Measurements from ENCODE around the gene IGSF21.

Gene IGSF21

DNA sequence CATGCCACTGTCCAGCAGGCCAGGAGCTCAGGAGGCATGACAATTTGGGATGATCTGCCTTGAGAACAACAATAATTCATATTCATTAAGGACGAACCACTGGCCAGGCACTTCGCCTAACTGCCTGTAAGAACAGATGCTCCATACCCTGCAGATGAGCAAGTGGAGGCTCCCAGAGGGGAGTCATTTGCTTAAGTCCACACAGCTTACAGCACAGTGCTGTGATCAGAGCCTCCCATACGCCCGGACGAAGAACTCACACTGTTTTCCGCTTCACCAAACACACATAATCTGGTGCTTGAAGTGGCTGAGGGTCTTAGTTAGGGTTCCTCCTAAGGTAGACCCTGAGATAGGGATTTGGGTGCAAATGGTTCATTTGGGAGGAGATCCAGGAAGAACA is 279.7 kb downstream of the IGSF21 start:
- intact Hi-C loops (cut with DNase I) = no loop called here
- no peak for DNase-seq

DNA sequence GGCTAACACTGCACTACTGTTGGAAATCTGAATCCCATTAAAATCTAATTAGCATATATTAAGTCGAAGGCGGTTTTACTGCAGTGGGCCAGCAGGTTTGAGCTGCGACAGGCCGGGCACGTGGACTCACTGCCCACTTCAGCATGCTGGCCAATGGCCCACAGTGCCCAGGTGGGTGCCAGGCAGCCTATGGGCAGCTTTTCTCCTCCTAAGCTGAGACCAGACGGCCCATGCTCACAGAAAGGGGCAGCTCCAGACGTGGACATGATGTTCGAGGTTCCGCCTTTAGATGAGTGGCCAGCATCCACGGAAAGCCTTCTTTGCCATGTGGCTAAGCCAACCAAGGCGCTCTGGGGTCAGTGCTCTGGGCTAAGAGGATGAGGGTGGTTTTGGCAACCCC is 283.4 kb downstream of the IGSF21 start:
- no peak for DNase-seq
- intact Hi-C loops (cut with DNase I) = no loop called here

DNA sequence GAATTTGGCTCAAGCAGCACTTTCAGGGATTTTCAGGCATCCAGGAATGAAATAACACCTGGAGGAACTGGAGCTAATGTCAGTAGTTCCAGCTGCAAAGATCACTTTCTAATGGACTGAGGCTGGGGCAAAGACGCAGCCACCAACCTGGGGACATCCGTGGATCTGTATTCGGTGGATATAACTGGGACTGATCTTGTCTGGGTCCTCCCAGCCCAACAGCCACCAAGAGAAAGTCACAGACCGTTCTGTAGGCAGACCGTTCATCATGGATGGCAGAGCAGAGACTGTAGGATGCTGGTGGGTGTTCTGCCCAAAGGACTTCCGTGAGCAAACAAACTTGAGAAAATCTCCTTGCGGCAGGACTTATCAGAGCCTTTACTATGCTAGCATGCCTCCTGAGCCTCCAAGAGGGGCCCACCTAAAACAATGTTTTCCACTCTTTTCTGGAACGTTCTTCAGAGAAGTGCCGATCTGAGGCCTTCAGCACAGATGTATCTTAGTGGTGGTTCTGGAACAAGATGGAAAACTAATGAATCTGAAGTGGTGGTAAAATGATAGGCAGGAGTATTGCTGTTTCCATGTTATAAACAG is 287.1 kb downstream of the IGSF21 start:
- intact Hi-C loops (cut with DNase I) = no loop called here
- DNase-seq = no peak

DNA sequence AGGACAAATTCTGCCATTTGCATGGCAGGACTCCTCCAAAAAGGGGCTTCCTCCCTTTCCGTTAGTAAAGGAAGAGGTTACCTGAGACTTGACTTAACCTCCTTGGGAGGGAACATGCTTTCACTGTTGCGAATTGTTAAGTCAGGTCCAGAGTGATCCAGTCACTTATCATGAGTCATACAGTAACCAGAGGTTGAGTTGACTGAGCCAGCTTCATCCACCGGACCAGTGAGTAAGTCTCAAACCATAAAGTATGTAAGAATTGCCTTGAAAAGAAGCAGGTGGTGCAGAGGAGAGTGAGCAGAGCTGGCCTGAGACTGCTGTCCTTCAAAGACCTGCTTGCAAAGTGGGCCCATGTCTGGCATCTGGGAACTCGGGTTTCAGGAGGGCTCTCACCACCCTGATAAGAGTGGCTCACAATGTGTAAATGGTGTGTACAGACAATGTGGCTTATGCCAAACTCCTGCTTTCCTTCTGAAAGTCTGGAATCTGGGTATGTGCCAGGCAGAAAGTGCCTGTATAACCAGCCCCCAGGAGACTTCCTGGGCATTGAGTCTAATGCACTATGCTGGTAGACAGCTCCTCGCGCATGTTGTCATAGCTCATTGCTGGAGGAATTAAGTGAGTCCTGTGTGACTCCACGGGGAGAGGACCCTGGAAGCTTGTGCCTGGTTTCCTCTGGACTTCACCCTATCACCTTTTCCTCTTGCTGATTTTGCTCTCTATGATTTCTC is 288.8 kb downstream of the IGSF21 start:
- intact Hi-C loops (cut with DNase I) = no loop called here

DNA sequence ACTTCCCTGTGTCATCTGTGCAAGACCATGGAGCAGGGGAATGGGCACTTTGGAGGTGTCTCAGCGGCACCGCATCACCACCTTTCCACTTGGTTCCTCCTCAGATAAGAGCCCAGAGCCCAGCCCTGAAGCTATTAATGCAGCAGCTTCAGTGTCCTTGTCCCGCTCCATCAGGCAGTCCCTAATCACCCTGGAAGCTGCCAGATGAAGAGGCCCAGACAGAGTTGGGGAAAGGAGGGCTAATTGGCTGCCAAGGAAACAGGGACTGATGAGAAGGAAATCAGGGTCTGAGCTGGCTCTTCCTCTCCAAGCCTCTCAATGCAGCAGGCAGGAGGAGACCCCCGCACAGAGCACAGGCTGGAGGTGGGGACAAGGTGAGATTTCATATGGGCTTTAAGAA is 290.0 kb downstream of the IGSF21 start:
- DNase-seq = no peak
- intact Hi-C loops (cut with DNase I) = no loop called here

More for the DNA sequence above, 288.8 kb downstream of the IGSF21 start:
- DNase-seq = no peak

DNA sequence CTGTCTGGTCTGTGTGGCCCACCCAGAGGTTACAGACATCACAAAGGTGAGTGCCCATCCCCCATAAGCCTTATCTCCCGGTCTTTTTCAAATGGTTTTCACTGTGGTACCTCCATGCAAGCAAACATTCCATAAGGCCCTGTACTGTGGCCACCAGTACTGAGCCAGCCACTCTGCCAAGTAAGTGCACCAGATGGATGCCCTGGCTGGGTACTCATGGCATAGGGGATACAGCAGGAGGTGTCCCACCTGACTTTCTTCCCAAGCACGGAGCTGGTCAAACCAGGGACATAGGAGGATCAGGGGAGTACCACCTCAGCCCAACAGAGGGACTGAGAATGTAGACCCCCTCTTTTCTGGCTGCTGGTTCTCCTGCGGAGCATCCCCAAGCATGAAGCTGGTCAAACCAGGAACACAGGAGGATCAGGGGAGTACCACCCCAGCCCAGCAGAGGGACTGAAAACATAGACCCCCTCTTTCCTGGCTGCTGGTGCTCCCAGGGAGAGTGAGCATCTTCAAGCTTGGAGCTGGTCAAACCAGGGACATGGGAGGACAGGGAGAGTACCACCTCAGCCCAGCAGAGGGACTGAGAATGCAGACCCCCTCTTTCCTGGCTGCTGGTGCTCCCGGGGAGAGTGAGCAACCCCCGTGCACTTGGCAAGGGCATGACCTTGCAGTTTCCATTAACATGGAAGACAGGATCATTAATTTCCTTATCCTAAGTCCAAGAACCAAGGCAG is 291.4 kb downstream of the IGSF21 start:
- intact Hi-C loops (cut with DNase I) = no loop called here
- DNase-seq = no peak

DNA sequence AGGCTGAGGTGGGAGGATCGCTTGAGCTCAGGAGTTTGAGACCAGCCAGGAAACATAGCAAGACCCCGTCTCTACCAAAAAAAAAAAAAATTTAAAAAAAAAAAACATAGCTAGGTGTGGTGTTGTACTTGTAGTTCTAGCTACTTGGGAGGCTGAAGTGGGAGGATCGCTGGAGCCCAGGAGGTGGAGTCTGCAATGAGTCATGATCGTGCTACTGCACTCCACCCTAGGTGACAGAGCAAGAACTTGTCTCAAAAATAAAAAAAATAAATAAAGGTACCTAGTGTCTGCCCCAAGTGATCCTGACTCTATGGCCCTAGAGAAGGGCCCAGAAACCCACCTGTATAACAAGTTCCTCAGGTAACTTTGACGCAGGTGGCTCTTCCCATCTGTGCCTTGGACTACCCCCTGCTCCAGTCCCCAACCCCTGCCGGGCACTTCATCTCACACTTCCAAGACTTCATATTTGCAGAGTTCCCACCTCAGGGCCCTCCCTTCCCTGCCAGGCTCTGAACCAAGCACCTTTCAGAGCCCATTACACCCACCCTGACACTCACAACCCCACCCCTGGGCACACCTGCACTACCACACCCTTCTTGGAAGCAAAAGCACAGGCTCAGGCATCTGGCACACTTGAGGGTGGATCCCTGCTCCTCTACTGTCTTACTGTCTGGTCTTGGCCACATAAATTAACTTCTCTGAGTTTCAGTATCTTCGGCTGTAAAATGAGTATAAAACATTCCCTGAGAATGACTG is 292.9 kb downstream of the IGSF21 start:
- DNase-seq = no peak
- intact Hi-C loops (cut with DNase I) = no loop called here

DNA sequence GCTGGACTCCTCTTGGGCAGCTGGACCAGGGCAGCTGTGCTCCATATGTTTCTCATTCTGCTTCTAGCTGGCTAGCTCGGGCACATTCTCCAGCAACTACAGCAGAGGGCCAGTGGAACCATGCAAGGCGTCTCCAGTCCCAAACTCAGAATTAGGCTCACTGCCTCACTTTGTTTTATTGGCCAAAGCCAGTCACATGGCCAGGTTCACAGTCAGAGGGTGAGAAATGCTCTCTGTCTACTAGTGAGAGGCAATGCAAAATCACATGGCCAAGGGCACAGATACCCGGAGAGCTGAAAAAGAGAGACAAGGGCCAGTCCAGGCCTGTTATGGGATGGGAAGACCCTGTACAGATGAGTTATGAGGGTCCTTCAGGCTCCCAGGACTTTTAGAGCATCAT is 294.3 kb downstream of the IGSF21 start:
- no peak for DNase-seq
- intact Hi-C loops (cut with DNase I) = no loop called here

DNA sequence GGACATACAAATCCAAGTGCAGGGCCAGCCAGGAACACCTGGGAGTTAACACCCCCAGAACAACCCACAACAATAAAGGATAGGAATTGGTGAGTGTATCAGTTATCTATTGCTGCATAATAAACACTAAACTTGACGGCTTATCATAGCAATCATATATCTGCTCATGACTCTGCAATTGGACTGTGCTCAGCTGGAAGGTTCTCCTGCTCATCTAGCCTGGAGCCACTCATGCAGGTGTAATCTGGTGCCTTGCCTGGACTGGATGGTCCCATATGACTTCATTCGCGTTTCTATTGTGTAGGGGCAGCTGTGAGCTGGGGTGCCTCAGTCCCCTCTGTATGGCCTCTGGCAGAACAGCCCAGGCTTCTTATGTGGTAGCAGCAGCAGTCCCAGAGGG is 296.9 kb downstream of the IGSF21 start:
- intact Hi-C loops (cut with DNase I) = no loop called here
- DNase-seq = no peak

DNA sequence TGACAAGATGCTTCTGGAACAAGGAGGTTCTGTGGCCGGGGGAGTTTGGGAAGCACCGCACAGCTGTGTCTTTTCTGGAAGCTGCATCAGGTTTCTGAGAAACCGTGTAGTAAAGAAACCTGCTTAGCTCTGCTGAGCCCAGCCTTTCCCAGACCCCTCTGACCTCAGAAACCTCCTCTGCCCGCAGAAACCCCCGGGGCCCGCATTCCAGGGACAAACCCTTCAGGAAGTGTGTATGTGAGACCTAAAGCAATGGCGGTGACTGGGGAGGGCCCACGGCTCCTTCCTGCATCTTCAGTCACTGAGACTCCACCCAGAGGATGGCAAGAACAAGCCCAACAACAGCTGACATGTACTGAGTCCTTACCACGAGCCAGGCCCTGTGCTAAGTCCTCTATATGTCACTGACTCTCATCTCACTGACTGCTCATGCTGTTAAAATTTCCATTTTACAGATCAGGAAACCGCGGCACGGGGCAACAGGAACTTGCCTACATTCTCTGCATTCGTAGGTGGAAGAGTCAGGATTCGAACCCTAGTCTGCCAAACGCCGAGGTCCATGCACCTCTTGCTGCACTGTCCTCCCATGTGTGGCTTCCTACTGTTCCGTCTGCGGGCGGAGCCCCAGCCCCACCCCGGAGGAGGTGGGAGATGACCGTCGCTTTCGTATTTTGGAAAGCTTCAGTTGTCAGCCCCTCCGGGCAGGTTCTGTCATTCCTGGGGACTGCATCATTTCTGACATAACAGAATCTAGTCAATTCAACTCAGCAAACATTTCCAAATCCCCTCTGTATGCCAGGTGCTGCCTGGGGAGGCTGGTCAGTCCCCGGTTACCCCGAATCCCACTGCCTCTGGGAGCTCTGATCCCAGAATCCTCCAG is 299.8 kb downstream of the IGSF21 start:
- DNase-seq = no peak
- intact Hi-C loops (cut with DNase I) = no loop called here

DNA sequence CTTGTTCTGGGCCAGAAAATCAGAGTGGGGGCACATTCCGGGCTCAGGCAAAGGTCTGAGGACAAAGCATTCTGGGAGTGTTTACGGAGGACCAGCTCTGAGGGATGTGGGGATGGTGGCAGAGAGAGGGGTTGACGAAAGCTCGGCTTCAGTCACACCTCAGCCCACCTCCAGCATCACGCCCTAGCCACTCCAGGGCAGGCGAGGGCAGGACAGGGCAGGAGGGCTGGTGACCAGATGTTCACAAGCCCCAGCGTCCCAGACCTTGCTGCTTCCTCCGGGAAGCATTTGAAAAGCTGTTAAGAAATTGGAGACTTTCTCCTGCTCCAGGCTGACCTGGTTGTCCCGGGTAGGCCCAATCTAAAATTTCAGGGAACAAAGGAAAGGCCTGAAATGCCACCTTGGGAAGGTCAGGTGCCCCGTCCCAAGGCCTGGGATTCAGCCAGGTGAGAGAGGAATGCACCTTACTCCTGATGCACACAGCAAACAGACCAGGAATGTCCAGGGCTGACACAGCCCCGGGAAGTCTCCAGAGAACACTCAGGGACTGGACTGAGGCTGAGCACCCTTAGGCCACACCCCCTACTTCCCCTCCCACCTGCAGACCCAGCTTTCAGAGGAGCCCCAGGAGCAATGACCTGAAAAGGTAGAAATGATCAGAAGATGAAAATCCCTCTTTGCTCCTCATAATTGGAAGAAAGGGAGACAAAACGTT is 301.2 kb downstream of the IGSF21 start:
- intact Hi-C loops (cut with DNase I) = no loop called here
- no peak for DNase-seq

DNA sequence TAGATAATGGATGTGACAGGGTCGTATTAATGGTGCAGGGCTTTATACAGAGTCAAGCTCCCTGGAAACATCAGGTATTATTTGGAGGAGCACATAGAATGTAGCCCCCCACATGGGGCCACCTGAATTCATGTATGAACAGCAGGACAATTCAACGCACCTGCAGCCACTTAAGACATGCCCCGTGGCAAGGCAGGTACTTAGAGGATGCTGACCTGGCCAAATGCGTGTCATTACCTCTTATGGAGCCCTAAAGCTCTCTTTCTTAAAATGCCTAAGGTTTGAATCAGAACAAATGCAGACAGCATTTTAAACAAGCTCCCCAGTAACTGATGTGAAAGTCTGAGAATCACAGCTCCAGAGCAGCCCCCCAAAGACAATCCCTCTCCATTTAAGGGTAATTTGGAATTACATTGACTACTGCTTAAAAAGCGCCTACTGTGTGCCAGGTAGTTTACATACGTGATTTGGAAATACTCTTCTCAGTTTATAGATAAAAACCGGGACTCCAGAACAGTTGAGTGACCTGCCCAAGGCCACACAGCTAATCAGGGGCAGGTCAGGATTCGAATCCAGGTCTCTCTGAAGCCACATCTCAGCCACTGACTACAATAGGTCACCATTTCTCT is 302.1 kb downstream of the IGSF21 start:
- no peak for DNase-seq
- intact Hi-C loops (cut with DNase I) = no loop called here

DNA sequence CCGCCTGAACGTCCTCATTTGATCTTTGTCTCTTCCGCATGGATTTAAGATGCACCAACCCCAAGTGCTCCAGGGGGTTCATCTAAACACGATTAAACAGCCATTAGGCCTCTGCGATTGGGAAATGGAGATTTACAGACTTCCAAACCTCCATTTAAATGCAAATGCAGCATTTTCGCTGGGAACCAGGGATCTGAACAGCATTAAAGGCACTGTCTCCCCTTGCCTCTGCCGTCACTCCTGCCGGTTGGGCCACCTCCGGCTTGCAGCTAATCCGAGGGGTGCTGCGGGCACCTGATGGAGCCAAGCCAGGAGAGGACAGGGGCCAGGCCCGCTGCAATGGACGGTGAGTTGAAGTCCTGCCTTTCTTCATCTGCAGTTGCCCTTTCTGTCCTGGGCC is 302.8 kb downstream of the IGSF21 start:
- DNase-seq = no peak
- intact Hi-C loops (cut with DNase I) = no loop called here

DNA sequence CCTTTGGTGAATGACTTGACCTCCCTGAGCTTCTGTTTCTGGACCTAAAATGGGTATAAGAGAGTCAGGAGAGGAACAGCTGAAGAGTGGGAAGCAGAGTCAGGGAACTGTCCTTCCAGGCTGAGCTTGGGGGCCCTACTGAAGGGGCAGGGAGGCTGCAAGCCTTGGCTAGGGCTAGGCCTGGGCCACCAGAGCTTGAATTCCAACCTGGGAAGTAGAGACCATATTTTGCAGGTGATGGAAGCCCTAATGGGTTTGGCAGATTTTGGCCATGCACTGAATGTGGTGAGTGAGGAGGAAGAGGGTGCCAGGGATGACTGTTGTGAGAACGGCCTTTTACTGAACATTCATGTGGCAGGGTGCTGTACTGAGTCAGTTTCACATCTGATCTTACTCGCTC is 303.7 kb downstream of the IGSF21 start:
- intact Hi-C loops (cut with DNase I) = no loop called here
- DNase-seq = no peak

DNA sequence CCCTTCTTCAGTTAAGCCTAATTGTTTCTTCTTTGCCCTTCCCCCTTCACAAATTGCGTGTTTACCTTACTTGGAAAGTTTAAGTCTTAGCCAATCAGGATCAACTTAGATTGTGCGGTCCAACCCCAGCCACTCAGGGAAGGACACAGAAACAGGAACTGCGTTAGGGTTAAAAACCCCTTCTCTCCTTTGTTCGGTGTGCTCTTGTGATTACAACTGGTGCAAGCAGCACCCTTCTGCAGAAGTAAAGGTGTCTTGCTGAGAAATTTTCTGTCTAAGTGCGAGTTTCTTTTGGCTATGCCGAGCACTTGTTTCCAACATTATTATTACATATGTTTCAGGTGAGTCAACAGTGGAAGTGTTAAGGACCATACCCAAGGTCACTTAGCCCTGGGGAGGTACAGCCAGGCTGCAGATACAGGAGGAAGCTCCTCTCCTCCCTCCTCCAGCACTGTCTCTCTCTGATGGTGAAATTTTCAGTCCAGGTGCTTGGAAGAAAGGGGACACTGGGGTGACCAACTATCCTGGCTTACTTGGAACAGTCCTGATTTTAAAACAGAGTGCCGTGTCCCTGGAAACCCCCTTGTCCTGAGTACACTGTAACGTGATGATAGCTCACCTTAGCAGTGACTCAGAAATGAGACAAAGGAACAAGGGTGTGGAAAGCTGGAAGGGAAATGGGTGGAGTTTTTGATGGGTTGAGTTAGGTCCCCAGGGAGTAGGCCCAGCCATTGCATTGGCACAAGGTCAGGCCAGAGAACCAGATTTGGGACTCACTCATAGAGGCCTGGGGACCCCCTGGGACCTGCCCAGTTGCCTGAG is 304.4 kb downstream of the IGSF21 start:
- no peak for DNase-seq
- intact Hi-C loops (cut with DNase I) = no loop called here

DNA sequence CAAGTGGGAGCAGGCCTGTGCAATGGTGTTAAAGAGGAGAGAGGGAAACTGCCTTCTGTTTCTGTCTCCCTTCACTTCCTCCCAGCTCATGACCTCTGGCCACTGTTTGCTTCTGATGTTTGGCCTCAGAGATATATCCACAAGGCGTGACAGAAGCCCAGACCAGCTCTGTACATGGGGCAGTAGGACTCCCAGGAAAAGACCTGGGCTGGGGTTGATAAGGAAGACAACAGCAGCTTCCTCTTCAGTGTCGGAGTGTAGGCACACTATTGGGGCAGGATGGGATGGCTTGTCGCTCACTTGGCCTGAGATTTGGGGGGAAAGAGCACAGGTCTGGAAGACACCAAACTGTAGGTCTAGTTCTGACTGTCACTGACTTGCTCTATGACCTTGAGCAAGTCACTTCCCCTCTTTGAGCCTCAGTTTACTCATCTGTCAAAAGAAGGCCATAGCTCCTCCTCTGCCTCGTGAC is 305.3 kb downstream of the IGSF21 start:
- DNase-seq = no peak
- intact Hi-C loops (cut with DNase I) = no loop called here

Measured in head of caudate nucleus (tissue), 42 donors.